ENCODE results near the gene TMEM150B. TPM values are rescaled to one million over a fixed set of nuclear protein-coding genes. Genes with fewer than 3 reads are reported as not detected.

The TMEM150B gene
- total and polyA plus RNA-seq, 2 of the 13 experiments (the other 11 are each of a cell fraction or from before 2014, with no cell fraction given) = 1.3 to 1.8 TPM

- DNase-seq (ENCODE audit: low spot score) = no peak
- no TSS peak for BruUV-seq (replicated peaks)
- ChIA-PET CTCF (ENCODE audit: low intra/inter-chr PET ratio, low total read pairs) (interaction anchor here (0.5 kb wide), 1 partner anchor 41 kb away, joined by 3 read pairs; no protein-coding TSS in a partner anchor), POLR2A (no interaction called here)
- Histone ChIP-seq H3K36me3 (replicated peaks in 1 of 2; ENCODE audit: control insufficient read depth in 1 of 2, insufficient read depth in 2 of 2, low read length in 2 of 2) (peaks cover 2 to 7% of the 10 kb centered on the region in 2 experiments; a peak in 3 of 5 replicates), H3K4me3 (replicated peaks in 1 of 3; ENCODE audit: insufficient read depth in 1 of 3, low read depth in 2 of 3, low read length in 3 of 3) (no peak overlapping the region), H4K20me1 (ENCODE audit: insufficient read depth, low read length) (peaks cover 3% of the 10 kb centered on the region; the same call in 1 of the 2 replicates), H3K27ac (ENCODE audit: extremely low read length, insufficient read depth, low read length) (no peak overlapping the region), H3K27me3 (ENCODE audit: control insufficient read depth in 1 of 2, insufficient read depth in 2 of 2, low read length in 2 of 2) (no peaks in the 10 kb centered on the region; a peak in 1 of 5 replicates), H3K79me2 (ENCODE audit: insufficient read depth, low read length) (no peaks in the 10 kb centered on the region), H3K9ac (ENCODE audit: insufficient read depth, low read depth, low read length) (no peak overlapping the region), H2AFZ (ENCODE audit: low read length) (no peak overlapping the region), H3K4me1 (ENCODE audit: insufficient read depth, low read length) (peaks cover 8% of the 10 kb centered on the region), H3K9me3 (ENCODE audit: low read length) (no peaks in the 10 kb centered on the region), H3K4me2 (ENCODE audit: low read depth, low read length) (no peak overlapping the region)
- WGBS (ENCODE audit: low lambda C conversion rate) = 94% methylated on average over 29 of the region's 43 CpGs
- ATAC-seq = no peak
- intact Hi-C loops (cut with micrococcal nuclease; ENCODE audit: unreplicated experiment) (no loop called here), in situ Hi-C loops (cut with HindIII; ENCODE audit: extremely low pct_ligation_motif_present, low pct_unique_long_range_greater_than_20kb) (no loop called here)
- no peak for FAIRE-seq
- TF ChIP-seq NKX3-1 (CRISPR knock-in tag; IDR thresholded peaks at IDR 0.05) (no peak), JDP2 (CRISPR knock-in tag; IDR thresholded peaks at IDR 0.05; ENCODE audit: borderline replicate concordance) (no peak), ZNF234 (CRISPR knock-in tag; conservative IDR thresholded peaks at IDR 0.05) (no peak), ZEB1 (IDR thresholded peaks at IDR 0.05; ENCODE audit: insufficient replicate concordance, low read depth) (no peak), MYPOP (CRISPR knock-in tag; IDR thresholded peaks at IDR 0.05) (no peak), NFIC (IDR thresholded peaks at IDR 0.05; ENCODE audit: low read length) (no peak), ZNF10 (CRISPR knock-in tag; IDR thresholded peaks at IDR 0.05; ENCODE audit: borderline replicate concordance, low read depth) (no peak), ZHX2 (IDR thresholded peaks at IDR 0.05; ENCODE audit: low read depth) (no peak), ZHX2 (CRISPR knock-in tag; IDR thresholded peaks at IDR 0.05; ENCODE audit: borderline replicate concordance) (no peak), NBN (conservative IDR thresholded peaks at IDR 0.05) (no peak), ZMAT3 (CRISPR knock-in tag; conservative IDR thresholded peaks at IDR 0.05) (no peak), ZNF362 (CRISPR knock-in tag; IDR thresholded peaks at IDR 0.05; ENCODE audit: borderline replicate concordance) (no peak), PHB2 (IDR thresholded peaks at IDR 0.05; ENCODE audit: partially characterized antibody) (no peak), ZNF251 (CRISPR knock-in tag; IDR thresholded peaks at IDR 0.05) (no peak), REL (CRISPR knock-in tag; conservative IDR thresholded peaks at IDR 0.05) (no peak), ZNF709 (CRISPR knock-in tag; IDR thresholded peaks at IDR 0.05) (no peak), MBD4 (IDR thresholded peaks at IDR 0.05; ENCODE audit: borderline replicate concordance, low read length) (no peak)
These were observed 20.9 kb upstream of the TMEM150B start for GRCh38 chr19:55345818-55346724.

All from HepG2 (cell line).